K562 (cell line): ENCODE measurements around the gene CHST13. TPM values are rescaled to one million over a fixed set of nuclear protein-coding genes. Genes with fewer than 3 reads are reported as not detected.

Source experiments
- ATAC-seq: fragments of 200-7000 bp; cut with Tn5 transposase; 3 replicates; pipeline ENCODE4 v1.9.1; 2020; ENCODE audit warnings: moderate library complexity
- BruUV-seq: library from RNA; stranded (reverse); fragments of 400-500 nt; replicated peaks from 2 replicates; lab custom pipeline; 2021; lab: Mats Ljungman, UMichigan
- CTCF ChIA-PET: fragments of 300-600 bp; formaldehyde crosslinking; extraction: SDS; loops from one replicate; lab custom pipeline; 2021; ENCODE audit warnings: low intra/inter-chr PET ratio; lab: Yijun Ruan, JAX
- POLR2A ChIA-PET: fragments of 300-600, 350-650 bp; sonication (Branson Sonifier 250); formaldehyde crosslinking; extraction: SDS; loops from one replicate; lab custom pipeline; 2021; ENCODE audit warnings: antibody characterized with exemption, inconsistent platforms; lab: Yijun Ruan, JAX
- DNase-seq, 4 experiments: peaks; one replicate each; pipeline versions ENCODE4 v3.0.0 to v3.0.0-alpha.2; 2011 to 2018; ENCODE audit warnings: low spot score in 3 of 4, mixed read lengths in 3 of 4; ENCODE audit errors: extremely low read depth in 1 of 4
- FAIRE-seq: peaks from 2 replicates; lab custom pipeline; 2011; peaks lifted over from hg19 to GRCh38; lab: Jason Lieb, UNC
- H2AFZ ChIP-seq: 2 replicates; pipeline ENCODE4 v1.6.0; 2011; ENCODE audit warnings: low read depth, low read length, control low read depth, inconsistent platforms
- H3K27ac ChIP-seq: fragments of 200-600 bp; 3 replicates; pipeline ENCODE4 v1.8.0; 2011; ENCODE audit warnings: low read depth, mild to moderate bottlenecking, control low read depth, inconsistent platforms, low read length, moderate library complexity, mixed read lengths; ENCODE audit errors: extremely low read depth
- H3K27me3 ChIP-seq, 2 experiments: fragments of 300-600 bp in 1 of 2; 2 replicates in 1 of 2; 3 replicates in 1 of 2; pipeline versions ENCODE4 v1.6.0 to v1.8.0; 2011; ENCODE audit warnings: inconsistent platforms in 2 of 2, low read length in 2 of 2, mild to moderate bottlenecking in 1 of 2, mixed read lengths in 1 of 2, moderate library complexity in 1 of 2; ENCODE audit not compliant: control insufficient read depth in 2 of 2, insufficient read depth in 2 of 2
- H3K36me3 ChIP-seq: fragments of 300-600 bp; 3 replicates; pipeline ENCODE4 v1.8.0; 2011; ENCODE audit warnings: mild to moderate bottlenecking, low read length, inconsistent platforms; ENCODE audit not compliant: control insufficient read depth, insufficient read depth
- H3K4me1 ChIP-seq, 2 experiments: fragments of 200-600 bp in 1 of 2; replicated peaks in 1 of 2; 2 replicates in 1 of 2; 3 replicates in 1 of 2; pipeline versions ENCODE4 v1.5.1 to v1.8.0; 2011; ENCODE audit warnings: inconsistent platforms in 2 of 2, low read length in 2 of 2, mild to moderate bottlenecking in 1 of 2, mixed read lengths in 1 of 2, moderate library complexity in 1 of 2; ENCODE audit not compliant: control insufficient read depth in 2 of 2, insufficient read depth in 2 of 2
- H3K4me2 ChIP-seq: 2 replicates; pipeline ENCODE4 v1.6.1; 2011; ENCODE audit warnings: low read length, control low read depth, inconsistent platforms, mixed read lengths; ENCODE audit not compliant: insufficient read depth
- H3K4me3 ChIP-seq: fragments of 200-600 bp; sonication (generic), shearing (Covaris generic); 2 replicates; pipeline ENCODE4 v1.5.1; 2016; ENCODE audit warnings: control low read depth, inconsistent platforms
- H3K79me2 ChIP-seq: fragments of 200-600 bp; 3 replicates; pipeline ENCODE4 v1.8.0; 2011; ENCODE audit warnings: low read length, inconsistent platforms; ENCODE audit not compliant: control insufficient read depth, insufficient read depth
- H3K9ac ChIP-seq, 2 experiments: 2 replicates each; pipeline versions ENCODE4 v1.6.0 to v1.6.1; 2011; ENCODE audit warnings: low read depth in 2 of 2, low read length in 2 of 2, control low read depth in 1 of 2, inconsistent platforms in 1 of 2, mild to moderate bottlenecking in 1 of 2, mixed read lengths in 1 of 2; ENCODE audit not compliant: insufficient read depth in 1 of 2
- H3K9me1 ChIP-seq: one replicate; pipeline ENCODE4 v1.6.0; 2011; ENCODE audit warnings: inconsistent platforms, mild to moderate bottlenecking, low read length, moderate library complexity; ENCODE audit not compliant: control insufficient read depth, insufficient read depth
- H3K9me3 ChIP-seq: replicated peaks from 2 replicates; pipeline ENCODE4 v1.5.1; 2011; ENCODE audit warnings: low read depth, low read length, inconsistent platforms; ENCODE audit not compliant: control insufficient read depth, insufficient read depth
- H4K20me1 ChIP-seq: replicated peaks from 2 replicates; pipeline ENCODE4 v1.6.1; 2011; ENCODE audit warnings: low read length, inconsistent platforms, mixed read lengths; ENCODE audit not compliant: control insufficient read depth, insufficient read depth
- BACH1 ChIP-seq: fragments of 200-800 bp; sonication (Bioruptor generic); IDR thresholded peaks from 2 replicates; pipeline ENCODE4 v1.6.1; 2016; ENCODE audit warnings: missing genetic modification characterization, missing compliant biosample characterization
- CSDE1 ChIP-seq, 2 experiments: fragments of 450-650 bp; IDR thresholded peaks; 2 replicates each; pipeline ENCODE4 v1.6.1; 2016; ENCODE audit warnings: mild to moderate bottlenecking in 1 of 2
- ELF2 ChIP-seq: fragments of 250-450 bp; sonication (Bioruptor Pico); IDR thresholded peaks from 2 replicates; pipeline ENCODE4 v1.5.0; 2021; ENCODE audit warnings: mild to moderate bottlenecking
- HNRNPUL1 ChIP-seq: fragments of 200-400 bp; formaldehyde crosslinking; IDR thresholded peaks from 2 replicates; pipeline ENCODE4 v1.6.1; 2017; ENCODE audit warnings: low read length
- WGBS: fragments of 100-300 bp; shearing (Covaris generic); methylation state at CpG from one replicate; pipeline ENCODE4 v1.1.6; 2016; ENCODE audit warnings: low coverage, mixed read lengths; ENCODE audit not compliant: insufficient coverage; ENCODE audit errors: missing lambda C conversion rate; 5-methylcytosine and 5-hydroxymethylcytosine counted together
- in situ Hi-C: fragments of 300-500 bp; cut with MboI; formaldehyde crosslinking; loops from 4 replicates; pipeline ENCODE4 v1.15.0; 2018; ENCODE audit warnings: inconsistent platforms, mixed read lengths
- intact Hi-C: fragments of 100-400 bp; cut with micrococcal nuclease; formaldehyde crosslinking; loops from 2 replicates; pipeline ENCODE4 v1.14.2; 2022
- polyA plus RNA-seq, 8 experiments: library from polyadenylated mRNA; depleted of rRNA in 4 of 8; stranded (reverse) in 5 of 8; unstranded in 3 of 8; fragments of >200 nt; fragmentation: Nextera tagmentation in 2 of 8; fragmentation: Illumina TruSeq in 1 of 8; extraction: Ambion mirVana in 2 of 8; extraction: Trizol in 1 of 8; gene quantifications; 2 replicates each; pipeline versions ENCODE4 v1.2.1 to v1.2.3, GENCODE V29; 2011 to 2014; ENCODE audit warnings: inconsistent platforms in 1 of 8, missing spikeins in 1 of 8
- total RNA-seq, 7 experiments: library from RNA; depleted of rRNA in 6 of 7; stranded (reverse); fragments of >200 nt in 6 of 7; fragmentation: Illumina TruSeq in 2 of 7; extraction: Trizol in 2 of 7; gene quantifications; 2 replicates each; pipeline versions ENCODE4 v1.2.1 to v1.2.3, GENCODE V29; 2011 to 2021; ENCODE audit warnings: low replicate concordance in 1 of 7
- TF ChIP-seq, protein P1 (sequence below): sonication (generic); formaldehyde crosslinking; IDR thresholded peaks from 2 replicates; pipeline ENCODE4 v1.8.0; 2022; ENCODE audit warnings: mild to moderate bottlenecking, low read depth, missing genetic modification reagents
- TF ChIP-seq, protein P2 (sequence below): sonication (generic); formaldehyde crosslinking; IDR thresholded peaks from 2 replicates; pipeline ENCODE4 v1.8.1; 2023; ENCODE audit warnings: mild to moderate bottlenecking, missing genetic modification reagents

The CHST13 gene
- total and polyA plus RNA-seq, 9 of the 15 experiments (the other 6 are each of a cell fraction or from before 2014, with no cell fraction given), result not detected

DNA sequence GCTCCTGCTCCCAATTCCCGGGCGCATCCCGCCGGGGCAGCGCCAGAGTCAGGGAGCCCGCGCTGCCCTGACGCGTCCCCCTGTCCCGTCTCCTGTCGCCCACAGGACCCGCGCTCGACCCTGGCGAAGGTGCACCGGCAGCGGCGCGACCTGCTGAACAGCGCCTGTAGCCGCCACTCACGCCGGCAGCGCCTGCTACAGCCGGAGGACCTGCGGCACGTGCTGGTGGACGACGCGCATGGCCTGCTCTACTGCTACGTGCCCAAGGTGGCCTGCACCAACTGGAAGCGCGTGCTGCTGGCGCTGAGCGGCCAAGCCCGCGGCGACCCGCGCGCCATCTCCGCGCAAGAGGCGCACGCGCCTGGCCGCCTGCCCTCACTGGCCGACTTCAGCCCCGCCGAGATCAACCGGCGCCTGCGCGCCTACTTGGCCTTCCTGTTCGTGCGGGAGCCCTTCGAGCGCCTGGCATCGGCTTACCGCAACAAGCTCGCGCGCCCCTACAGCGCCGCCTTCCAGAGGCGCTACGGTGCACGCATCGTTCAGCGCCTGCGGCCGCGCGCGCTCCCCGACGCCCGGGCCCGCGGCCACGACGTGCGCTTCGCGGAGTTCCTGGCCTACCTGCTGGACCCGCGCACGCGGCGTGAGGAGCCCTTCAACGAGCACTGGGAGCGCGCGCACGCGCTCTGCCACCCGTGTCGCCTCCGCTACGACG lies 17.8 kb downstream of the CHST13 start:
- CTCF ChIA-PET, result no interaction called here
- intact Hi-C loops, result loop anchor here (2.0 kb wide), 1 partner anchor 65 kb away; no protein-coding TSS in a partner anchor
- no TSS peak for BruUV-seq
- POLR2A ChIA-PET, result no interaction called here
- H3K9ac ChIP-seq, result no peak overlapping the region
- no peak overlapping the region for H3K4me2 ChIP-seq
- FAIRE-seq (no peak), ATAC-seq (no peak), DNase-seq (no peak)
- H4K20me1 ChIP-seq, result no peaks in the 10 kb centered on the region
- WGBS, result 100% methylated on average over 1 of the region's 101 CpGs
- in situ Hi-C loops, result no loop called here
- H3K4me1 ChIP-seq, result peaks cover 14 to 23% of the 10 kb centered on the region in 2 experiments
- H3K9me3 ChIP-seq, result peaks cover 2% of the 10 kb centered on the region
- H3K79me2 ChIP-seq, result no peaks in the 10 kb centered on the region
- no peak overlapping the region; the same call in 2 of the 3 replicates for H3K27ac ChIP-seq
- no peak overlapping the region for H2AFZ ChIP-seq
- peaks cover 0 to 9% of the 10 kb centered on the region in 2 experiments; a peak in 3 of 5 replicates for H3K27me3 ChIP-seq
- TF ChIP-seq, protein P1, sequence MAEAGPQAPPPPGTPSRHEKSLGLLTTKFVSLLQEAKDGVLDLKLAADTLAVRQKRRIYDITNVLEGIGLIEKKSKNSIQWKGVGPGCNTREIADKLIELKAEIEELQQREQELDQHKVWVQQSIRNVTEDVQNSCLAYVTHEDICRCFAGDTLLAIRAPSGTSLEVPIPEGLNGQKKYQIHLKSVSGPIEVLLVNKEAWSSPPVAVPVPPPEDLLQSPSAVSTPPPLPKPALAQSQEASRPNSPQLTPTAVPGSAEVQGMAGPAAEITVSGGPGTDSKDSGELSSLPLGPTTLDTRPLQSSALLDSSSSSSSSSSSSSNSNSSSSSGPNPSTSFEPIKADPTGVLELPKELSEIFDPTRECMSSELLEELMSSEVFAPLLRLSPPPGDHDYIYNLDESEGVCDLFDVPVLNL, result no peak
- TF ChIP-seq ELF2 (no peak), CSDE1 (IDR thresholded peaks at IDR 0.05) (no peak), BACH1 (tag) (no peak), HNRNPUL1 (no peak)
- TF ChIP-seq, protein P2, sequence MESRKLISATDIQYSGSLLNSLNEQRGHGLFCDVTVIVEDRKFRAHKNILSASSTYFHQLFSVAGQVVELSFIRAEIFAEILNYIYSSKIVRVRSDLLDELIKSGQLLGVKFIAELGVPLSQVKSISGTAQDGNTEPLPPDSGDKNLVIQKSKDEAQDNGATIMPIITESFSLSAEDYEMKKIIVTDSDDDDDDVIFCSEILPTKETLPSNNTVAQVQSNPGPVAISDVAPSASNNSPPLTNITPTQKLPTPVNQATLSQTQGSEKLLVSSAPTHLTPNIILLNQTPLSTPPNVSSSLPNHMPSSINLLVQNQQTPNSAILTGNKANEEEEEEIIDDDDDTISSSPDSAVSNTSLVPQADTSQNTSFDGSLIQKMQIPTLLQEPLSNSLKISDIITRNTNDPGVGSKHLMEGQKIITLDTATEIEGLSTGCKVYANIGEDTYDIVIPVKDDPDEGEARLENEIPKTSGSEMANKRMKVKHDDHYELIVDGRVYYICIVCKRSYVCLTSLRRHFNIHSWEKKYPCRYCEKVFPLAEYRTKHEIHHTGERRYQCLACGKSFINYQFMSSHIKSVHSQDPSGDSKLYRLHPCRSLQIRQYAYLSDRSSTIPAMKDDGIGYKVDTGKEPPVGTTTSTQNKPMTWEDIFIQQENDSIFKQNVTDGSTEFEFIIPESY (CRISPR knock-in tag), result peak; percentile 39; the same call in 1 of the 2 replicates
- H3K9me1 ChIP-seq, result no peaks in the 10 kb centered on the region
- H3K4me3 ChIP-seq, result no peak overlapping the region
- no peaks in the 10 kb centered on the region for H3K36me3 ChIP-seq
